GM12872 (cell line): ENCODE results near the gene METTL27.

ENCODE experiments used
- TF ChIP-seq, protein P1 (sequence below): IDR thresholded peaks from 3 replicates; pipeline ENCODE4 v1.5.1; 2011; ENCODE audit warnings: low read depth, mild to moderate bottlenecking, low read length, moderate library complexity; ENCODE audit not compliant: insufficient read depth

Gene METTL27

GRCh38 chr7:73824986-73825385 lies 17.3 kb downstream of the METTL27 start:
- TF ChIP-seq, protein P1, sequence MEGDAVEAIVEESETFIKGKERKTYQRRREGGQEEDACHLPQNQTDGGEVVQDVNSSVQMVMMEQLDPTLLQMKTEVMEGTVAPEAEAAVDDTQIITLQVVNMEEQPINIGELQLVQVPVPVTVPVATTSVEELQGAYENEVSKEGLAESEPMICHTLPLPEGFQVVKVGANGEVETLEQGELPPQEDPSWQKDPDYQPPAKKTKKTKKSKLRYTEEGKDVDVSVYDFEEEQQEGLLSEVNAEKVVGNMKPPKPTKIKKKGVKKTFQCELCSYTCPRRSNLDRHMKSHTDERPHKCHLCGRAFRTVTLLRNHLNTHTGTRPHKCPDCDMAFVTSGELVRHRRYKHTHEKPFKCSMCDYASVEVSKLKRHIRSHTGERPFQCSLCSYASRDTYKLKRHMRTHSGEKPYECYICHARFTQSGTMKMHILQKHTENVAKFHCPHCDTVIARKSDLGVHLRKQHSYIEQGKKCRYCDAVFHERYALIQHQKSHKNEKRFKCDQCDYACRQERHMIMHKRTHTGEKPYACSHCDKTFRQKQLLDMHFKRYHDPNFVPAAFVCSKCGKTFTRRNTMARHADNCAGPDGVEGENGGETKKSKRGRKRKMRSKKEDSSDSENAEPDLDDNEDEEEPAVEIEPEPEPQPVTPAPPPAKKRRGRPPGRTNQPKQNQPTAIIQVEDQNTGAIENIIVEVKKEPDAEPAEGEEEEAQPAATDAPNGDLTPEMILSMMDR = no peak

GRCh38 chr7:73823873-73824592 lies 18.3 kb downstream of the METTL27 start:
- TF ChIP-seq, protein P1 = no peak

- TF ChIP-seq, protein P1 = no peak
These were observed 19.1 kb downstream of the METTL27 start for GRCh38 chr7:73823257-73823656.

- TF ChIP-seq, protein P1 = no peak
These were observed 19.8 kb downstream of the METTL27 start for GRCh38 chr7:73822319-73823173.

GRCh38 chr7:73820013-73820412 lies 22.3 kb downstream of the METTL27 start:
- TF ChIP-seq, protein P1 = no peak

DNA sequence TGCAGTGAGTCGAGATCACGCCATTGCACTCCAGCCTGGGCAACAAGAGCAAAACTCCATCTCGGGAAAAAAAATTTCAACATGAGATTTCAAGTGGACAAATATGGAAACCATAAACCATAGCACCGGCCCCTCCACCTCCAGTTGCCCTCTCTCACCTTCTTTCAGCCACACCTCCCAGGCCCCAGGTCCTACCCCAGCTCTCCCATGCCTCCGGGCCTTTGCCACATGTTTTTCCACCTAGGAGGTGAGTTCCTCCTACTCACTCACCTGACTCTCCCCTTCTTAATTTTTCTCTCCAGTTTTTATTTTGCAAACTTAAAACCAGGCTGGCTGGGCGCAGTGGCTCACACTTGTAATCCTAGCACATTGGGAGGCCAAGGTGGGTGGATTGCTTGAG lies 25.2 kb downstream of the METTL27 start:
- TF ChIP-seq, protein P1 = no peak

DNA sequence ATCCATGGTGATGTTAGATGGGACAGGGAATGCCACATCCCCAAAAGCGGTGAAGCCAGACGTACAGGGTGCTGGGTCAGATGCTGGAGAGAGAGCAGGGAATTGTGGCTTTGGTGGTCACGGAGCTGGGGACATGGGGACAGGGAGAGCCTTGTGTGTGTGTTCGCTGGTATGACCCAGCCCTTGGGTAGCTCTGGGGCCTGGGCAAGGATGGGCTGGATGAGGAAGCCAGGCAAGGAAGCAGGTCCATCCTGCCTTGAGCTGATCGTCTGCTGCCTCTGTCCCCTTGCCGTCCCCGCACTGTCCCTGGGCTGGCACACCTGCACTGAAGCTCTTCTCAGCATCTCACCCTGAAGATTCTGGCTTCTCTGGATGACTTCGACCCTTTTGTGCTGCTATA lies 26.9 kb downstream of the METTL27 start:
- TF ChIP-seq, protein P1 = no peak
